Activated T-helper 2 cell treated with anti-CD3 and anti-CD28 coated beads, Interferon-gamma antibody, Interleukin-2, Interleukin-4, amounts not matched to agents 10 μg/mL and 5 μg/mL and 100 μg/mL, durations not matched to agents 14 hours and 24 hours and 36 hours (primary cell): ENCODE measurements around the gene TNPO3. TPM values are rescaled to one million over a fixed set of nuclear protein-coding genes. Genes with fewer than 3 reads are reported as not detected.

ENCODE experiments used
- DNase-seq: peaks from one replicate; pipeline ENCODE4 v3.0.0; 2021; ENCODE audit warnings: low spot score
- H3K27ac Mint-ChIP-seq: one replicate; pipeline ENCODE4 v1.8.0; 2021; ENCODE audit warnings: mixed read lengths
- H3K27me3 Mint-ChIP-seq: one replicate; pipeline ENCODE4 v1.8.0; 2021; ENCODE audit warnings: low read depth, mixed read lengths
- H3K36me3 Mint-ChIP-seq: one replicate; pipeline ENCODE4 v1.8.0; 2021; ENCODE audit warnings: low read depth, mixed read lengths
- H3K4me1 Mint-ChIP-seq: one replicate; pipeline ENCODE4 v1.8.0; 2021; ENCODE audit warnings: low read depth, mixed read lengths
- H3K4me3 Mint-ChIP-seq: one replicate; pipeline ENCODE4 v1.8.0; 2021; ENCODE audit warnings: low read depth, mild to moderate bottlenecking, moderate library complexity, mixed read lengths
- H3K9me3 Mint-ChIP-seq: one replicate; pipeline ENCODE4 v1.8.0; 2021; ENCODE audit warnings: mixed read lengths
- intact Hi-C: fragments of 100-400 bp; cut with micrococcal nuclease; formaldehyde crosslinking; loops from one replicate; pipeline ENCODE4 v1.15.1; 2023
- total RNA-seq: library from RNA; stranded (reverse); gene quantifications from 2 replicates; pipeline ENCODE4 v1.2.3, GENCODE V29; 2022

TNPO3 gene
- total RNA-seq, 1 donor from 2014 or later: 53.7 TPM

GRCh38 chr7:128928159-128928813 is 126.6 kb downstream of the TNPO3 start:
- peaks cover 2% of the 10 kb centered on the region for H3K36me3 Mint-ChIP-seq
- no peak overlapping the region for H3K27ac Mint-ChIP-seq
- H3K9me3 Mint-ChIP-seq: no peaks in the 10 kb centered on the region
- peaks cover 6% of the 10 kb centered on the region for H3K4me1 Mint-ChIP-seq
- H3K27me3 Mint-ChIP-seq: peaks cover 9% of the 10 kb centered on the region
- intact Hi-C loops: no loop called here
- H3K4me3 Mint-ChIP-seq: no peak overlapping the region
- no peak for DNase-seq

DNA sequence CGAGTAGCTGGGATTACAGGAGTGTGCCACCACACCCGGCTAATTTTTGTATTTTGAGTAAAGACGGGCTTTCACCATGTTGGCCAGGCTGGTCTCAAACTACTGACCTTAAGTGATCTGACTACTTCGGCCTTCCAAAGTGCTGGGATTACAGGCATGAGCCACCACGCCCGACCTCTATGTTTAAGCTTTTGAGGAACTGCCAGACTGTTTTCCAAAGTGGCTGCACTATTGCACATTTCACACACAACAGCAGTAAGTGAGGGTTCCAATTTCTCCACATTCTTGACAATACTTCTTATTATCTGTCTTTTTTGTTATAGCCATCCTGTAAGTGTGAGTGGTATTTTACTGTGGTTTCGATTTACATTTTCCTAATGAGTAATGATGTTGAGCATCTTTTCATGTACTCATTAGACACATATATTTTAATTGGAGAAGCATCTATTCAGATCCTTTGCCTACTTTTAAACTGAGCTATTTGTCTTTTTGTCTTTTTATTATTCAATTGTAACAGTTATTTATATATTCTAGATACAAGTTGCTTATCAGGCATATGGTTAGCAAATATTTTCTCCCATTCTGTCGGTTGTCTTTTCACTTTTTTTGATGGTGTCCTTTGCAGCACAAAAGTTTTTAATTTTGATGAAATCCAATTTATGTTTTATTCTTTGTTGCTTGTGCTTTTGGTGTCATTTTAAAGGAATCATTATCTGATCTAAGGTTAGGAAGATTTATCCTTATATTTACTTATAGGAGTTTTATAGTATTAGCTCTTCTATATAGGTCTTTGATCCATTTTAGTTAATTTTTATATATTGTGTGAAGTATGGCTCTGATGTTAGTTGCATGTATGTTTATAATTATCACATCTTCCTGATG is 130.0 kb downstream of the TNPO3 start:
- no peak for DNase-seq
- Mint-ChIP-seq H3K36me3 (no peaks in the 10 kb centered on the region), H3K27me3 (peaks cover 15% of the 10 kb centered on the region), H3K4me3 (no peak overlapping the region), H3K4me1 (no peaks in the 10 kb centered on the region), H3K27ac (no peak overlapping the region), H3K9me3 (no peaks in the 10 kb centered on the region)
- intact Hi-C loops: no loop called here

DNA sequence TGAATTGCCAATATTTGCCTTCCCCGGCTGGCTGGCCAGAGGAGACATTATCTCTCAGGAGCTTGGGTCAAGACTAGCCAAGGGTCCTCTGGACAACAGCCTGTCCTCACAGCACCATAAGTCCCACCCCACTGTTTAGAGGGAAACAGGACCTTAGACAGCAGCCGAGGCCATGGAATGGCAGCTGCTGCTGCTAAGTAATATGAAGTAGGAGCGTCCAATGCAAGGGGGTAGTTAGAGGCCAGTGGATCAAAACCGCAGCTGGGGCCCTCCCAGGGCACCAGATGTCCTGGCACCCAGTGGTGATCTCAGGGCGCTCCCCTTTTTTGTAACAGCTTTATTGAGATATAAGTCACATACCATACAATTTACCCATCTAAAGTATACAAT is 131.5 kb downstream of the TNPO3 start:
- Mint-ChIP-seq H3K9me3 (no peaks in the 10 kb centered on the region), H3K27ac (no peak overlapping the region), H3K36me3 (no peaks in the 10 kb centered on the region), H3K27me3 (peaks cover 27% of the 10 kb centered on the region), H3K4me3 (no peak overlapping the region), H3K4me1 (no peaks in the 10 kb centered on the region)
- intact Hi-C loops: no loop called here
- DNase-seq: no peak

DNA sequence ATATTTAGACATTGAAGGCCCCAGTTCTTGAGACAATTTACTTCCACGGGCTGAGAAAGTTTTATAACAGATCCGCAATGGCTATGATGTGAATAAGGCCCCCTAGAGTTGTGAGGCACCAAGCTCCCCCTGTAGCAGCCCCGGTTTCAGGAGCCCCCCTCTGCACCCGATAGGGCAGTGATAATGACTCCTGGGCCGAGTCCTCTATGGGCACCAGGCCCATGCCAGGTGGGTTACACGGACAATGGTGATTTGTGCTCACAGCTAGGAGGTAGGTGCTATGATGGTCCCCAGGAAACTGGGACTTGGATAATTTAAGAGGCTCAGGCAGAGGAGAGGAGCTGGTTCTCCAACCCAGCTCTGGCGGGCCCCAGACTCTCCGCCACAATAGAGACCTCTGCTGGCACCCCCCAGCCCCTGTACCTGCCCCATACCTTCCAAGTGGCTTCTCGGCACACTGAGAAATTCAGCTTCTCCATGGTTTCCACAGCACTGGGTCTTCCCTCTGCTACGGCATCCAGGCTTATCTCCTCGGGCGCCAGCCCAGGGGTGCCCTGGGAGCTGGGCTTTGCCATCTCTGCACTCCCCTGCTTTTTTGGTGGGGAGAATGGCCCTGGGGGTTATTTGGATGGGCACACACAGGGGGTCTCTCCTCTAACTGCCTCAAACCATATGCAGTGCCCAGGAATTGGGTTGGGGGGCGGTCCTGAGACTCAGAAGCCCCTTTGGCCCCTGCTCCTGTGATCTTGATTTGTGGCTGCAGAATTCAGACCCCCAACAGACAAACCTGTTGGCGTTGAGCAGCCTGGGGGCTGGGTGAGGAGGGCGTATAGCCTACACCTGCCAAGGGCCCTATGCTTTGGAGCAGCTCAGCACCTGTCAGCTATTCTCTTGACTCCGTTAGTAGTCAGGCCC is 132.2 kb downstream of the TNPO3 start:
- intact Hi-C loops: no loop called here
- H3K4me3 Mint-ChIP-seq: no peak overlapping the region
- H3K9me3 Mint-ChIP-seq: no peaks in the 10 kb centered on the region
- H3K27me3 Mint-ChIP-seq: peaks cover 31% of the 10 kb centered on the region
- DNase-seq: no peak
- H3K4me1 Mint-ChIP-seq: no peaks in the 10 kb centered on the region
- no peak overlapping the region for H3K27ac Mint-ChIP-seq
- H3K36me3 Mint-ChIP-seq: no peaks in the 10 kb centered on the region

GRCh38 chr7:128921866-128922440 is 133.0 kb downstream of the TNPO3 start:
- no peak overlapping the region for H3K4me3 Mint-ChIP-seq
- no peaks in the 10 kb centered on the region for H3K4me1 Mint-ChIP-seq
- H3K9me3 Mint-ChIP-seq: no peaks in the 10 kb centered on the region
- no peak for DNase-seq
- H3K27ac Mint-ChIP-seq: no peak overlapping the region
- intact Hi-C loops: no loop called here
- no peaks in the 10 kb centered on the region for H3K36me3 Mint-ChIP-seq
- peaks cover 36% of the 10 kb centered on the region for H3K27me3 Mint-ChIP-seq

DNA sequence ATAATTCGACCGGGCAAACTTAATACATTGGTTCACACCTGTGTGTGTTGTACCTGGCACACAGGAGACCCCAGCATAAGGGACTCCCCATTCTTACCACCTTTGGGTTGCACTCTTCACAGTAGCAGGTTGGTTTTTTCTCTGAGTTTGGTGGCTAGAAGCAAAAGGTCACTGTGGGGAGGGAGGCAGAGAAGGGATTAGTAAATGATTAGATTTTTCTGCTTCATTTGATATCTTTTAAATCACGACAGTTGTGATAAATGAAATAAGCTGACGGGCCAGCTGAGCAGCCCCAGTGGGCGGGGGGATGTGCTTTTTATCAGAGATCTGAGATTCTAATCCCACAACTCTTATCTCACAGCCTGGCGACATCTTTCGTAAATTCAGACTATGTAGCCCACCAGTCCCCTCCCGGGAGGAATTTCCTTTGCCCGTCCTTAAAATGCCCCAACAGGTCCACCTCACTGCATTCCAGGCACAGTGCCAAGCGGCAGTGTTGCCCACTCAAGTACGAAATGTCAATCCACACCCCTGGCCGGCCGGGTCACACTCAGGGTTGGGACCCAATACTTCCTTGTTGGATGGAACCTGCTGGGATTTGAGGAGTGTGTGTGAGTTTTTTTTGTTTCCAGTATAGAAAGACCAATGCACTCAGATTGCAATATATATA is 133.9 kb downstream of the TNPO3 start:
- DNase-seq: no peak
- Mint-ChIP-seq H3K36me3 (no peaks in the 10 kb centered on the region), H3K27me3 (peaks cover 41% of the 10 kb centered on the region), H3K4me3 (no peak overlapping the region), H3K4me1 (no peaks in the 10 kb centered on the region), H3K9me3 (no peaks in the 10 kb centered on the region), H3K27ac (no peak overlapping the region)
- intact Hi-C loops: no loop called here

DNA sequence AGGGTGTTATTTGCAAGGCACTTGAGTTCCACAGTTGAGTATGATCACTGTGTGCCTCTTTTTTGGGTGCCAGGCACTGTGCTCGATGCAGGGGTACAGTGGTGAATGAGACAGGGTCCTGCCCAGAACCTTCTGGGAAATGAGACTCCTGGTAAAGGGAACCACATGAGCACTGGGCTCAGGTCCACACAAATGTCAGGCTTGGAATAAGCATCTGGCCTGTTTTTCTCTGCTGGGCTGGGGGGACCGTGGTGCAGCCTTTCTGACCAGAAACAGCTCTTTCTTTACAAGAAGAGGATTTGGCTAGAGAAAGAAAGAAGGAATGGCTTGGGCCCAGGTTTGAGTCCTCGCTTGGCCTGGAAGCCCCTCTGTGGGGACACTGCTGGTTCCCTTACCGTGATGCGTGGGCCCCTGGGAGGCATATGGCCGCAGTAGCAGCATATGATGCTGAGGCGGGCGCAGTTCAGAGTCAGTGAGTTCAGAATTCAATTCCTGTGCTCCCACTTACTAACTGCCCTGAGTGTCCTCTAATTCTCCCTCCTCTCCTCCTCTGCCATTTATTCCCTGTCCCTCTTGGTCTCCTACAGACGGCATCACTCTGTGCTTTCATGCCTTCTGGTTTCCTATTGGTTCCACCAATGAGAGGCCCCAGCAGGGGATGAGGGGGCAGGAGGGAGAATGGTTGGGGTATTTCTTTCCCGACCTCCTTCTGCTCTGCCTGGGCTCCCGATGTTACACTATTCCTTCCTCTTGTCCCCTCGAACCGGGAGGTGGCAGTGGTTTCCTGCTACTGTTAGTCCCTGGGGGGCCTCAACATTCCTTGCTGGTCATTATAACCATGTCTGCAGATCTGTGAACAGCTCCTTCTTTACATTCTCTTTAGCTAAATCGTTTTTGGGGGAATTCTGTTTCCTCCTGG is 134.8 kb downstream of the TNPO3 start:
- Mint-ChIP-seq H3K9me3 (no peaks in the 10 kb centered on the region), H3K4me3 (no peak overlapping the region), H3K27me3 (peaks cover 44% of the 10 kb centered on the region), H3K4me1 (peaks cover 4% of the 10 kb centered on the region), H3K27ac (no peak overlapping the region), H3K36me3 (no peaks in the 10 kb centered on the region)
- no peak for DNase-seq
- intact Hi-C loops: no loop called here

DNA sequence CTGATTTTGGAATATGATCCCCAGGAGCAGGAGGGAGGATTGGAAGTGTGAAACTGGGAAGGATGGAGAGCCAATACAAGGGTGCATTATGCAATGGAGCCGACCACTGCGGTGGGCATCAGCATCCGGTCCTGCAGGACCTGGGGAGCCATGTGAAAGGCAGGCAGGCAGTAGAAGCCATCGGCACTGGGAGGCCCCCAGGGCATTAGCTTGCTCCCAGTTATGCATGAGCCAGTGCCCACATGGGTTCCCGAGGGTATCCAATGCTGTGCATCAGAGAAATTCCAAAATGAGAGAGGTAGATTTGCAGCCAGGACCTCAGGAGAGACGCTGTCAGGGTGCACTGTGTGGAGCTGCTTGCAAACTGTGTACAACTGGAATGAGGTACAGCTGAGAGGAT is 135.7 kb downstream of the TNPO3 start:
- Mint-ChIP-seq H3K36me3 (no peaks in the 10 kb centered on the region), H3K27ac (no peak overlapping the region), H3K9me3 (no peaks in the 10 kb centered on the region), H3K4me1 (peaks cover 4% of the 10 kb centered on the region), H3K4me3 (no peak overlapping the region), H3K27me3 (peaks cover 44% of the 10 kb centered on the region)
- DNase-seq: no peak
- intact Hi-C loops: no loop called here

- intact Hi-C loops: no loop called here
- Mint-ChIP-seq H3K27me3 (peaks cover 49% of the 10 kb centered on the region), H3K36me3 (no peaks in the 10 kb centered on the region), H3K4me3 (no peak overlapping the region), H3K4me1 (peaks cover 4% of the 10 kb centered on the region), H3K9me3 (no peaks in the 10 kb centered on the region), H3K27ac (no peak overlapping the region)
- DNase-seq: no peak
These were observed 136.8 kb downstream of the TNPO3 start for GRCh38 chr7:128918016-128918665.

DNA sequence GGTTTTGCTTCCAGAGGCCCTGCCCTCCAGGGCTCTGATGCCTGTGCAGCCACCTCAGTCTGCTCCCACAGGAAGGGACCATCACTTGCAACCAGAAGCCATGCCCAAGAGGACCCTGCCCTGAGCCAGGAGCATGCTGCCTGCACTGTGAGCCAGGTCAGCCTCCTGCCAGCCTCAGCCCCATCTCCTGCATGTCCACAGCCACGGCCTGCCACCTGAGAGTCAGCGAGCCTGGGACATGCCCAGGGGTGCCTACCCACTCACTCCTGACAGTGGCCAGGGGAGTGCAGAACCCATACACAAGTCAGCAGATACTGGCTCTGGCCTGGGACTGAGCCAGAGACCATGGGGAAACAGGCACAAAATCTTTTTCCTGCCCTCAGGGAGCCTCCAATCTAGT is 137.8 kb downstream of the TNPO3 start:
- DNase-seq: no peak
- H3K9me3 Mint-ChIP-seq: no peaks in the 10 kb centered on the region
- H3K36me3 Mint-ChIP-seq: no peaks in the 10 kb centered on the region
- intact Hi-C loops: no loop called here
- no peak overlapping the region for H3K4me3 Mint-ChIP-seq
- no peak overlapping the region for H3K27ac Mint-ChIP-seq
- peaks cover 4% of the 10 kb centered on the region for H3K4me1 Mint-ChIP-seq
- peaks cover 51% of the 10 kb centered on the region for H3K27me3 Mint-ChIP-seq

DNA sequence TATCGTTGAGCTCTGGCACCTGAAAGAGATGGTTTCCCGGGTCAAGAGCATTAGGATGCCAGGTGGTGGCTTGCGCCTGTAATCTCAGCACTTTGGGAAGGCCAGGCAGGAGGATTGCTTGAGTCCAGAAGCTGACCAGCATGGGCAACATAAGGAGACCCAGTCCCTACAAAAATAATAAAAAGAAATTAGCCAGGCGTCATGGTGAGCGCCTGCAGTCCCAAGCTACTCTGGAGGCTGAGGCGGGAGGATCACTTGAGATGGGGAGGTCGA is 138.3 kb downstream of the TNPO3 start:
- Mint-ChIP-seq H3K9me3 (no peaks in the 10 kb centered on the region), H3K27ac (no peak overlapping the region), H3K36me3 (no peaks in the 10 kb centered on the region), H3K4me1 (peaks cover 4% of the 10 kb centered on the region), H3K4me3 (no peak overlapping the region), H3K27me3 (peaks cover 57% of the 10 kb centered on the region)
- no peak for DNase-seq
- intact Hi-C loops: no loop called here
